Bronchial epithelial cell (primary cell): Measurements from ENCODE around the gene FUZ. TPM values are rescaled to one million over a fixed set of nuclear protein-coding genes. Genes with fewer than 3 reads are reported as not detected.

Experiments used
- DNase-seq: peaks from one replicate; pipeline ENCODE4 v3.0.0-alpha.2; 2010; ENCODE audit warnings: low read depth
- FAIRE-seq: peaks from 2 replicates; lab custom pipeline; 2011; peaks lifted over from hg19 to GRCh38; lab: Jason Lieb, UNC
- H3K27me3 ChIP-seq: 2 replicates; pipeline ENCODE4 v1.5.1; 2011; ENCODE audit warnings: low read length; ENCODE audit not compliant: control insufficient read depth, insufficient read depth
- H3K36me3 ChIP-seq: 2 replicates; pipeline ENCODE4 v1.5.1; 2011; ENCODE audit warnings: low read length; ENCODE audit not compliant: control insufficient read depth, insufficient read depth
- H3K4me3 ChIP-seq: 2 replicates; pipeline ENCODE4 v1.5.1; 2011; ENCODE audit warnings: mild to moderate bottlenecking, low read depth, low read length, control low read depth
- total RNA-seq: library from RNA; depleted of rRNA; stranded (reverse); fragments of >200 nt; gene quantifications from 2 replicates; pipeline ENCODE4 v1.2.1, GENCODE V29; 2014
- TF ChIP-seq, protein P1 (sequence below): IDR thresholded peaks from 2 replicates; pipeline ENCODE4 v1.5.1; 2011; ENCODE audit warnings: mild to moderate bottlenecking, moderate library complexity, low read length, control low read depth, inconsistent platforms; ENCODE audit not compliant: insufficient read depth, severe bottlenecking

The FUZ gene
- total RNA-seq, 1 donor from 2014 or later, result 12.1 TPM

DNA sequence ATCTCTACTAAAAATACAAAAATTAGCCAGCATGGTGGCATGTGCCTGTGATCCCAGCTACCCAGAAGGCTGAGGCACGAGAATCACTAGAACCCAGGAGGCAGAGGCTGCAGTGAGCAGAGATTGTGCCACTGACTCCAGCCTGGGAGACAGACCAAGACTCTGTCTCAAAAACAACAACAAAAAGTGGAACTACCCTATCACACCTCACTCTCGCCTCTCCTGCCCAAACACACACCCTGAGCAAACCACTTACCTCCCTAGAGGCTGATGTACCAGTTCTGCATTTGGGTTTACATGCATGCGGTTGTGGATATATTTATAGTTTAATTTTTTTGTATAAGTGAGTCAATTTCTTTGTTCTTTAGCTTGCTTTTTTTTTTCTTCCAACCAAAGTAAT, 30.2 kb upstream of the FUZ start:
- TF ChIP-seq, protein P1, sequence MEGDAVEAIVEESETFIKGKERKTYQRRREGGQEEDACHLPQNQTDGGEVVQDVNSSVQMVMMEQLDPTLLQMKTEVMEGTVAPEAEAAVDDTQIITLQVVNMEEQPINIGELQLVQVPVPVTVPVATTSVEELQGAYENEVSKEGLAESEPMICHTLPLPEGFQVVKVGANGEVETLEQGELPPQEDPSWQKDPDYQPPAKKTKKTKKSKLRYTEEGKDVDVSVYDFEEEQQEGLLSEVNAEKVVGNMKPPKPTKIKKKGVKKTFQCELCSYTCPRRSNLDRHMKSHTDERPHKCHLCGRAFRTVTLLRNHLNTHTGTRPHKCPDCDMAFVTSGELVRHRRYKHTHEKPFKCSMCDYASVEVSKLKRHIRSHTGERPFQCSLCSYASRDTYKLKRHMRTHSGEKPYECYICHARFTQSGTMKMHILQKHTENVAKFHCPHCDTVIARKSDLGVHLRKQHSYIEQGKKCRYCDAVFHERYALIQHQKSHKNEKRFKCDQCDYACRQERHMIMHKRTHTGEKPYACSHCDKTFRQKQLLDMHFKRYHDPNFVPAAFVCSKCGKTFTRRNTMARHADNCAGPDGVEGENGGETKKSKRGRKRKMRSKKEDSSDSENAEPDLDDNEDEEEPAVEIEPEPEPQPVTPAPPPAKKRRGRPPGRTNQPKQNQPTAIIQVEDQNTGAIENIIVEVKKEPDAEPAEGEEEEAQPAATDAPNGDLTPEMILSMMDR, result no peak
- DNase-seq, result no peak
- Histone ChIP-seq H3K27me3 (no peaks in the 10 kb centered on the region), H3K4me3 (no peak overlapping the region), H3K36me3 (peaks cover 3% of the 10 kb centered on the region)
- no peak for FAIRE-seq

DNA sequence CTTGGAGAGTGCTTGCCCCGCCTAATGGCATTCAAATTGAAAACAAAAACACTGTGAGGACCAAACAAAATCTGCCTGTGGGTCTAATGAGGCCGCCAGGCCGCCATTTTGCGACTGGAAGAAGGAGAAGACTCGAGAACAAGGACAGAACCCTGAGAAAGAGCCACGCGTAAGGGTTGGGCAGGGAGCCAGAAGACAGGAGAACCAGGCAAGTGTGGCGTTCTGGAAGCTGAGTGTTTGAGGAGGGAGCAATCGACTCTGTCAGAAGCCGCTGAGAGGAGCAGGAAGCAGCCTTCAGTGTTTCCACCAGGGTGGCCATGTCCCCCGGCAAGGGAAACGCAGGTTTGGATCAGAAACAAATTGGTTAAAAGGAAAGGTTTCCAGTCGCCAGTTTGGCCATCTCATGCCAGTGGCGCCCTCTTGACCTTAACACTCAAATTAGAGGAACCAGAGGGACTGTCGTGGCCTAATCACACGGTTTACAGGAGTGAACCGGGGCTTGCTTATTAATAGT, 27.7 kb upstream of the FUZ start:
- Histone ChIP-seq H3K4me3 (no peak overlapping the region), H3K36me3 (peaks cover 7% of the 10 kb centered on the region), H3K27me3 (no peaks in the 10 kb centered on the region)
- FAIRE-seq, result no peak
- TF ChIP-seq, protein P1, result no peak
- no peak for DNase-seq

DNA sequence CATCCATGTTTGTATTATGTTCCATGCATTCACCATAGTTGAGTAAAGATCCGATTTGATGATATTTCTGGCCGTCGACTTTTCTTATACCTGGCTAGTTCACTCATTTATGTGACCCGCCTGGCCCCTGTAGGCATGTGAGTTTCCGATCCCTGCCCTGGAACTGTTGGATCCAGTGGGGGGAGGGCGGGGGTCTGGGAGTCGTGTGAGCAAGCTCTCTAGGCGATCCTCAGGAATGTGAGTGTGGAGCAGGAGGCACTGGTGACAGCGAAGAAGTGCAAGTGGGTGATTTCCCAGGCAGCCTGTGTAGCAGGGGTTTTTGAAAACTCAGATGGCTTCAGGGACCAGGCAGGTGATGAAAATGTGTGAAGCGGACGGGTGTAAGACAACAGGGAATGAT, 27.2 kb upstream of the FUZ start:
- FAIRE-seq (no peak), DNase-seq (no peak)
- Histone ChIP-seq H3K4me3 (no peak overlapping the region), H3K36me3 (peaks cover 7% of the 10 kb centered on the region), H3K27me3 (no peaks in the 10 kb centered on the region)
- TF ChIP-seq, protein P1, result no peak

DNA sequence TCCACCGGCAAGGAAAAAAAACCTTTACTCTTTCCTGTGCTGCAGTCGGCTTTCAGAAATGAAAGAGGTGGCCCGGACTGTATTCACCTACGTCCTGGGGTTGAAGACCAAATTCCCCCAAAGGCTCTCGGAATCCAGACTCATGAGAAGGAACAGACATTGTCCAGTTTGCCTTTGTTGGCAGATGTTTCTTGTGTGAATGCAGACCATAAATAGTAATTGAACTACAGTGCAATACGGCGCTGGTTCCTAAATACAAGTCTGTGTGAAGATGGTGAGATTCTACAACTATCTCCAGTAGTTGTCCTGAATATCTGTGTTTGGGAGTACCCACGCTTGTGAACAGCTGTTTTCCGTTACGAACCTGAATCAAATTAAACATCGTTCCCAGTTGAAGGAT, 26.6 kb upstream of the FUZ start:
- no peak for DNase-seq
- Histone ChIP-seq H3K4me3 (no peak overlapping the region), H3K36me3 (peaks cover 10% of the 10 kb centered on the region), H3K27me3 (no peaks in the 10 kb centered on the region)
- TF ChIP-seq, protein P1, result no peak
- FAIRE-seq, result no peak

DNA sequence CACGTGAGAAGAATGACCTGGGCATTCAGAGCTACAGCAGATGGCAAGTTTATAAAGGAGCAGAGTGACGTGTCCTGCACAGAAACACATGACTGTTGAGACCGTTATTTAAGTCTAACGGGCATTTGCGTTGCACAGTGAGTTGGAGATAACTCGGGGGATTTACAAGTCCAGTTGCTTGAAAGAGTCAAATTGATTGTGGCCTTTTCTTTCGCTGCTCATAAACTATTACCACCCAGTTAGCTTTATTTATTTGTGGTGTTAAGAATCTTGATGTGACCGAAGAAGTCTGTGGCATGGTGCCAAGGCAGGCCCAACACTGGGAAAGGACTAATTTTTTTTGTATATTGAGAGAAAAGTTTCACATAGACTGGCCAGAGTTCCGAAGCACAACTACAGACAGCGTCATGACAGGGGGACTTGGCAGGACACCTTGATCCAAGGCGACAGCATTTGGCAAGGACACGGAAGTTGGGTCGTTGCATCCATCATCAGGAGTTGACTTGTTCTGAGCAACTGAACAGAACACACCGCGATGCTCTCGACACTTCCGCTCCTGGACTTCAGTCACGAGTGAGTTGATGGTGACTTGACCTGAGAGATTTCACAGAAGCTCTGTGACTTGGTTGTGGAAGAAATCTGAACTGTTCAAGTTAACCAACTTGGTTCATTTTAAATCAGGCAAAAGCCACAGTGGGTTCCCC, 25.9 kb upstream of the FUZ start:
- H3K27me3 ChIP-seq, result no peaks in the 10 kb centered on the region
- no peak overlapping the region for H3K4me3 ChIP-seq
- TF ChIP-seq, protein P1, result no peak
- H3K36me3 ChIP-seq, result peaks cover 14% of the 10 kb centered on the region
- FAIRE-seq (no peak), DNase-seq (no peak)
